Measurements from ENCODE around the gene SAMD4B.

The SAMD4B gene

GRCh38 chr19:39399668-39400050 is 57.4 kb downstream of the SAMD4B start:
- Histone ChIP-seq H3K4me3 (ENCODE audit: low read depth, low read length, poor library complexity, severe bottlenecking) (no peak overlapping the region), H3K27ac (ENCODE audit: low read depth, low read length, poor library complexity, severe bottlenecking) (peak overlapping the region; percentile 96), H3K79me2 (ENCODE audit: insufficient read depth, low read length) (no peaks in the 10 kb centered on the region), H3K27me3 (ENCODE audit: insufficient read depth, low read length) (no peaks in the 10 kb centered on the region), H4K20me1 (ENCODE audit: insufficient read depth, low read length) (no peaks in the 10 kb centered on the region), H3F3A (ENCODE audit: insufficient read depth, low read length) (0 out of 2 replicates have a peak, but pooled peaks cover 3% of the 10 kb centered on the region), H3K9me2 (ENCODE audit: low read depth, low read length) (no peaks in the 10 kb centered on the region), H3K4me1 (ENCODE audit: insufficient read depth, low read length, severe bottlenecking) (peaks cover 58% of the 10 kb centered on the region), H3K9me3 (ENCODE audit: low read length) (no peaks in the 10 kb centered on the region), H3K9ac (ENCODE audit: low read length) (no peak overlapping the region), H2AFZ (ENCODE audit: low read length) (no peak overlapping the region), H3K36me3 (ENCODE audit: insufficient read depth, low read length) (peaks cover 19% of the 10 kb centered on the region; the same call in 1 of the 2 replicates), H3K4me2 (ENCODE audit: low read length) (no peak overlapping the region)
- TF ChIP-seq EZH2 (IDR thresholded peaks at IDR 0.05; ENCODE audit: borderline replicate concordance, low read length): no peak
- TF ChIP-seq CTCF (IDR thresholded peaks at IDR 0.05; ENCODE audit: low read length): no peak

GRCh38 chr19:39400061-39400460 is 57.8 kb downstream of the SAMD4B start:
- Histone ChIP-seq H3K4me2 (ENCODE audit: low read length) (no peak overlapping the region), H3F3A (ENCODE audit: insufficient read depth, low read length) (peaks cover 6% of the 10 kb centered on the region; the same call in 1 of the 2 replicates), H3K4me3 (ENCODE audit: low read depth, low read length, poor library complexity, severe bottlenecking) (no peak overlapping the region)

GRCh38 chr19:39401070-39401548 is 58.9 kb downstream of the SAMD4B start:
- no peak overlapping the region for H2AFZ ChIP-seq (ENCODE audit: low read length)

More at GRCh38 chr19:39400061-39400460, 57.8 kb downstream of the SAMD4B start:
- no peak overlapping the region for H3K9ac ChIP-seq (ENCODE audit: low read length)
- TF ChIP-seq CTCF (IDR thresholded peaks at IDR 0.05; ENCODE audit: low read length) (no peak), EZH2 (IDR thresholded peaks at IDR 0.05; ENCODE audit: borderline replicate concordance, low read length) (no peak)
- H2AFZ ChIP-seq (ENCODE audit: low read length): no peak overlapping the region
- no peaks in the 10 kb centered on the region for H3K27me3 ChIP-seq (ENCODE audit: insufficient read depth, low read length)
- no peaks in the 10 kb centered on the region for H4K20me1 ChIP-seq (ENCODE audit: insufficient read depth, low read length)
- H3K9me3 ChIP-seq (ENCODE audit: low read length): no peaks in the 10 kb centered on the region
- H3K36me3 ChIP-seq (ENCODE audit: insufficient read depth, low read length): peaks cover 16% of the 10 kb centered on the region; the same call in 1 of the 2 replicates
- H3K9me2 ChIP-seq (ENCODE audit: low read depth, low read length): no peaks in the 10 kb centered on the region
- H3K27ac ChIP-seq (ENCODE audit: low read depth, low read length, poor library complexity, severe bottlenecking): peak overlapping the region; percentile 96
- no peaks in the 10 kb centered on the region for H3K79me2 ChIP-seq (ENCODE audit: insufficient read depth, low read length)
- H3K4me1 ChIP-seq (ENCODE audit: insufficient read depth, low read length, severe bottlenecking): peaks cover 62% of the 10 kb centered on the region

More at GRCh38 chr19:39401070-39401548, 58.9 kb downstream of the SAMD4B start:
- H3K79me2 ChIP-seq (ENCODE audit: insufficient read depth, low read length): no peaks in the 10 kb centered on the region
- peak overlapping the region; percentile 96 for H3K27ac ChIP-seq (ENCODE audit: low read depth, low read length, poor library complexity, severe bottlenecking)
- H3K9me3 ChIP-seq (ENCODE audit: low read length): no peaks in the 10 kb centered on the region
- H3K9me2 ChIP-seq (ENCODE audit: low read depth, low read length): no peaks in the 10 kb centered on the region
- H3K27me3 ChIP-seq (ENCODE audit: insufficient read depth, low read length): no peaks in the 10 kb centered on the region
- peaks cover 73% of the 10 kb centered on the region for H3K4me1 ChIP-seq (ENCODE audit: insufficient read depth, low read length, severe bottlenecking)
- no peak overlapping the region for H3K4me3 ChIP-seq (ENCODE audit: low read depth, low read length, poor library complexity, severe bottlenecking)
- H3F3A ChIP-seq (ENCODE audit: insufficient read depth, low read length): peaks cover 13% of the 10 kb centered on the region
- no peaks in the 10 kb centered on the region for H4K20me1 ChIP-seq (ENCODE audit: insufficient read depth, low read length)
- peak overlapping the region; percentile 72 for H3K9ac ChIP-seq (ENCODE audit: low read length)
- TF ChIP-seq CTCF (IDR thresholded peaks at IDR 0.05; ENCODE audit: low read length): no peak
- no peak for TF ChIP-seq EZH2 (IDR thresholded peaks at IDR 0.05; ENCODE audit: borderline replicate concordance, low read length)
- peak overlapping the region; percentile 66; the same call in 1 of the 2 replicates for H3K4me2 ChIP-seq (ENCODE audit: low read length)
- peaks cover 9% of the 10 kb centered on the region; the same call in 1 of the 2 replicates for H3K36me3 ChIP-seq (ENCODE audit: insufficient read depth, low read length)
